GM12864 (cell line): ENCODE data around the gene TTYH2.

ENCODE experiments used
- DNase-seq: peaks from one replicate; pipeline ENCODE4 v3.0.0-alpha.2; 2011; ENCODE audit warnings: low read depth
- H3K4me3 ChIP-seq: 2 replicates; pipeline ENCODE4 v1.5.1; 2011; ENCODE audit warnings: mild to moderate bottlenecking, low read depth, low read length, control low read depth
- CTCF ChIP-seq: IDR thresholded peaks from 2 replicates; pipeline ENCODE4 v1.5.1; 2011; ENCODE audit warnings: low read depth, mild to moderate bottlenecking, moderate library complexity, low read length, control low read depth, inconsistent platforms; ENCODE audit errors: missing control alignments

The TTYH2 gene

GRCh38 chr17:74201250-74201649, 12.1 kb upstream of the TTYH2 start:
- no peak for DNase-seq
- no peak overlapping the region for H3K4me3 ChIP-seq
- TF ChIP-seq CTCF: no peak

- H3K4me3 ChIP-seq: no peak overlapping the region
- TF ChIP-seq CTCF: no peak
- no peak for DNase-seq
Measured at GRCh38 chr17:74201948-74202347, 11.4 kb upstream of the TTYH2 start.

GRCh38 chr17:74202938-74203337, 10.4 kb upstream of the TTYH2 start:
- no peak overlapping the region for H3K4me3 ChIP-seq
- no peak for TF ChIP-seq CTCF
- DNase-seq: no peak

- DNase-seq: peak; percentile 94
- peak within 1 kb of the TSS; percentile 93 for H3K4me3 ChIP-seq
- TF ChIP-seq CTCF: peak; percentile 98
Measured at GRCh38 chr17:74203439-74204240, 9.7 kb upstream of the TTYH2 start, which contains the start of gene RPL38. RPL38 (plus strand) TSS chr17:74203678; CDS start chr17:74203956, 278 bp downstream.

GRCh38 chr17:74204474-74204873, 8.9 kb upstream of the TTYH2 start:
- no peak for TF ChIP-seq CTCF
- peak overlapping the region; percentile 93 for H3K4me3 ChIP-seq
- DNase-seq: no peak

- no peak for DNase-seq
- TF ChIP-seq CTCF: no peak
- peak overlapping the region; percentile 93 for H3K4me3 ChIP-seq
Measured at GRCh38 chr17:74205274-74205673, 8.1 kb upstream of the TTYH2 start.

GRCh38 chr17:74206332-74206818, 7.0 kb upstream of the TTYH2 start:
- no peak for TF ChIP-seq CTCF
- no peak overlapping the region for H3K4me3 ChIP-seq
- DNase-seq: no peak
